Adipose tissue (tissue), 3 donors: ENCODE measurements around the gene PLAAT4. TPM values are rescaled to one million over a fixed set of nuclear protein-coding genes. Genes with fewer than 3 reads are reported as not detected.

Source experiments
- H3K27ac ChIP-seq: one replicate; pipeline ENCODE4 v1.5.1; 2013; ENCODE audit warnings: low read depth, low read length
- WGBS, 3 donors: extraction: QIAGEN DNeasy Blood & Tissue Kit; methylation state at CpG; one replicate each; pipeline ENCODE4 v1.1.7; 2013; 5-methylcytosine and 5-hydroxymethylcytosine counted together
- polyA plus RNA-seq, 3 donors: library from polyadenylated mRNA; stranded (reverse); fragments of 200-250 nt; gene quantifications; one replicate each; pipeline ENCODE4 v1.2.3, GENCODE V29; 2013
- donor health status: healthy with polysubstance abuse.
- donor health status: Bipolar disorder and iron deficiency.
- donor health status: healthy.

PLAAT4 gene
- polyA plus RNA-seq = 10 to 100 TPM in 2 of 3 donors, 1 to 10 TPM in 1; 7.7 to 53.9 (median 20.1) TPM

DNA sequence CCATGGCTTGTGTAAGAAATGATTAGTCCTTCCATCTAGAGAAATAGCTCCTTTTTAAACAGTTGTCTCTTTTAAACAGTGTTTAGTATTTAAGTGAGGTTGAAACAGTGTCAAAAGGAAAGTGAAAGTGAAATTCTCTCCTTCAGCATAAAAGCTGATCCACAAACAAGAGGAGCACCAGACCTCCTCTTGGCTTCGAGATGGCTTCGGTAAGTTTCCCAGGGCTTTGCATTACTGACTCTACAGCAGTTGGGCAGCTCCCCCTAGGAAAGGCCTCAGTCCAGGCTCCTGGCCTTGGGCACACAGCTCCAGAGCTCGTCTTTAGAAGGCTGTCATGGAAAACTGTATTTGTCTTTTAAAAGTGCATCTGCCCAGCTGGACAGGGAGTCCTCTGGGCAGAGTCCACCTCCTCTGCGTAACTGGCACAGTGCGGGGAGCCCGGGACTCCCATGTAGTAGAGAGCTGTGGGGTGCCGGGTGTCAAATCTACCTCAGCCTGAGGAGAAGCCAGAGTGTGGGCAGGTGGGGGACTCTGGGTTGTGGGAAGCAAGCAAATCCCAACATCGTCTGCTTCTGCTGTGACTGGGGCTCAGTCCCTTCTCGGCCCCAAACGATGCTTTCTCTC is at the start of gene PLAAT4:
TSS of gene PLAAT4 (plus strand) at position 140 of the 624 bp plus-strand sequence. CDS start at position 201, 61 bp downstream.
- peak within 1 kb of the TSS; percentile 55 for H3K27ac ChIP-seq
- WGBS, 3 donors = 10 to 36% (median 12%) methylated on average over 10 of the region's 10 CpGs

DNA sequence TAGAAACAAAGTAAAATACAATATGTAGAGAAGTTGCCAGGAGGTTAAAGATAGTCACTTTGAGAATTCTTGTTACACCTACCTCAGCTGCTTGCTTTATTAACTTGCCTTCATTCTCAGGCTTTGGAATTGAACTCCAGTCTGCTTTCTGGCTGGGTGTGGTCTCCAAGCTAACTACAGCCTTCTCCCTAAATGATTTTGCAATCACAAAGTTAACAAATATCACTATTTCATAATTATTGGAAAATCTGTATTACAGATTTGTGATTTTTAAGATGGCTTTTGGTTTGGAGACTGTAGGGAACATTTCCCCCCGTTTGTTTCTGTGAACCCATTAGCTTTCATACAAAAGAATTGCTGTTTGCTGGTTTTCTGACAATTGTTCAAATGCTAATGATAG is 47.8 kb upstream of the PLAAT4 start:
- H3K27ac ChIP-seq = no peak overlapping the region
- WGBS, 3 donors = 47 to 76% (median 63%) methylated on average over 1 of the region's 1 CpG

DNA sequence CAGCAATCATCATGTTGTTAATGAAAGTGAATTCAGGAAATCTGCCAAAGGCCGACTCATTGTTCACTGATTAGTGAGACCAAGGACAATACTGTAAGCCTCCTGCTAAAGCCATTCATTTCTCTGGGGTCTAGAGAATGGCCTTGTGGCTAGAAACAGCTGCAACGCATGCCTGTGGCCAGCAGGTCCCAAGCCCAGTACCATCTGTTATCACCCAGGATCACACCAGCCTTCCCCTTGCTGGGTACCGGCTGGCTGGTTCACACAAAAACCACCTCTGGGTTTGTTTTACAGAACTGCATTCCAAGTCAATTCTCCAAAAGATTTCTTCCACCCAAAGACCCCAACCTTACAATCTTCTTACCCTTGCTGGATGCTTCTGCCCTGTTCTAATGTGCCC is 46.7 kb upstream of the PLAAT4 start:
- H3K27ac ChIP-seq = no peak overlapping the region
- WGBS, 3 donors = 21 to 43% (median 39%) methylated on average over 3 of the region's 3 CpGs

- 6 to 13% (median 11%) methylated on average over 60 of the region's 60 CpGs for WGBS, 3 donors
- no peak within 1 kb of the TSS for H3K27ac ChIP-seq
These were observed 45.9 kb upstream of the PLAAT4 start, which contains the start of gene PLAAT5 for GRCh38 chr11:63490551-63491239. Gene PLAAT5, minus strand, starts transcription at chr11:63491167. Its CDS starts 133 bp downstream, at chr11:63491034.

DNA sequence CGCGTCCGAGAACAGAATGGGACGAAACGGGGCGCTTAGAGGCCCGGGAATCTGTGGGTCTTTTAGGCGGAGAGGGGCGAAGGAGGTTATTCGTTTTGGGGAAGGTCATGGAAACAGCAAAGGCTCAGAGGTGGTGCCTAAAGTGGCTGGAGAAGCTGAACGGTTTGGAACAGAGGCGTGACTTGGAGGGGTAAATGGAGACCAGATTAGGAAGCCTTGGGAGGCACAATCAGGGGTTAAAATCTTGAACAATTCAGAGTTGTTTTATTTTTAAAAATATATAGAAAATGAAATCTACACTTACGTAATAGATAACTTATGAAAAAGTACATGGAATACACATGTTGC is 45.4 kb upstream of the PLAAT4 start:
- WGBS, 3 donors = 0 to 2% (median 1%) methylated on average over 13 of the region's 13 CpGs
- H3K27ac ChIP-seq = no peak overlapping the region

GRCh38 chr11:63491636-63492372 is 44.8 kb upstream of the PLAAT4 start:
- H3K27ac ChIP-seq = no peak overlapping the region

DNA sequence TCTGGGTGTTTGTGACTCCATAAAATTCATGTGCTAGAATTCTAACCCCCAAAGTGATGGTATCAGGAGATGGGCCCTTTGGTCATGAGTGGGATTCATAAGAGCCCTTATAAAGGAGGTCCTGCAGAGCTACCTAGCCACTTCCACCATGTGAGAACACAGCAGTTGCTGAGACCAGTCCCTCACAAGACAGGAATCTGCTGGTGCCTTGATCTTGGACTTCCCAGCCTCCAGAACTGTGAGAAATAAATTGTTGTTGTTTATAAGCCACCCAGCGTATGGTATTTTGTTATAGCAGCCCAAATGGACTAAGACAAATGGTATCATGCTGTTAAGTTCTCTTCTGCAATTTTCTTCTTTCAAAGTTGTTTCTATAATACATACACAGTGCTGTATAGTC is 44.2 kb upstream of the PLAAT4 start:
- no peak overlapping the region for H3K27ac ChIP-seq
- WGBS, 3 donors = 95 to 100% (median 97%) methylated on average over 1 of the region's 1 CpG

More at GRCh38 chr11:63491636-63492372, 44.8 kb upstream of the PLAAT4 start:
- 20 to 39% (median 37%) methylated on average over 11 of the region's 11 CpGs for WGBS, 3 donors

GRCh38 chr11:63493127-63493526 is 43.5 kb upstream of the PLAAT4 start:
- H3K27ac ChIP-seq = no peak overlapping the region
- WGBS, 3 donors = 92 to 100% (median 100%) methylated on average over 1 of the region's 1 CpG

DNA sequence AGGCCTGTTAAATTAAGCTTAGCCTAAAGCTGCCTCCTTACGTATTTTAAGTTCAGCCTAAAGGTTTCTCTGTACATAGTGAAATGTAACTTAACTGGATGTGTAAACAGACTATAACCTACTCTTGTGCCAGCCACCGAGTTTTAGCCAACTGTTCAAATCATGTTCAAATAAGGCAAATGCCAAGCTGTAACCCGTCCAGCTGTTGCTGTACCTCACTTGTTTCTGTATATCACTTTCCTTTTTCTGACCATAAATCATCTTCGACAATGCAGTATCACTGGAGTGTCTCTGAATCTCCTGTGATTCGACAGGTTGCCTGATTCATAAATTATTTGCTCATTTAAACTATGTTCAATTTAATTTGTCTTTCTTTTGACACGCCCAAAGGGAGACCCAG is 41.6 kb upstream of the PLAAT4 start:
- 30 to 90% (median 81%) methylated on average over 6 of the region's 6 CpGs for WGBS, 3 donors
- no peak overlapping the region for H3K27ac ChIP-seq

GRCh38 chr11:63499874-63500273 is 36.7 kb upstream of the PLAAT4 start:
- H3K27ac ChIP-seq = no peak overlapping the region
- 83 to 97% (median 91%) methylated on average over 4 of the region's 4 CpGs for WGBS, 3 donors

GRCh38 chr11:63501236-63501635 is 35.4 kb upstream of the PLAAT4 start:
- WGBS, 3 donors = 35 to 70% (median 63%) methylated on average over 1 of the region's 1 CpG
- H3K27ac ChIP-seq = no peak overlapping the region

DNA sequence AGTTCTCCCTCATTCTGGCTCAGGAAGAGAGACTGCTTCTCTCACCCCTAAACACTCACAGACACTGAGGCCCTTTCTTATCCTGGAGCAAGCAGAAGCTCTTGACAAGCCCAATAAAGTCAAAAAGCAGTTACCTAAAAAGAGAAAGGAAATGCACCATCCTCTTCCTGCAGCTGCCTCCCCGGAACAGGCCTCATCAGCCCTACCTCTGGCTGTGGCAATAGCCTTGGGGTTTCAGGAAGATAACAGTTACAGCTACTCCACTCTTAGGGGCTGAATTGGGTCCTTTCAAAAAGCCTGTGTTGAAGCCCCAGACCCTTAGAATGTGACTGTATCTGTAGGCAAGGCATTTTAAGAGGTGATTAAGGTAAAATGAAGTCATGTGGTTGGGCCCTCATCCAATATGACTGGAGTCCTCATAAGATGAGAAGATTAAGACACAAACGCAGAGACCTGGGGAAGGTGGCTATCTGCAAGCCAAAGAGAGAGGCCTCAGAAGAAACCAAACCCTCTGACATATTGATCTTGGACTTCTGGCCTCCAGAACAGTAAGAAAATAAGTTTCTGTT is 34.3 kb upstream of the PLAAT4 start:
- 22 to 48% (median 46%) methylated on average over 2 of the region's 2 CpGs for WGBS, 3 donors
- no peak overlapping the region for H3K27ac ChIP-seq

- H3K27ac ChIP-seq = no peak overlapping the region
- 48 to 64% (median 61%) methylated on average over 6 of the region's 6 CpGs for WGBS, 3 donors
These were observed 33.1 kb upstream of the PLAAT4 start for GRCh38 chr11:63503492-63503891.

- H3K27ac ChIP-seq = no peak overlapping the region
These were observed 32.6 kb upstream of the PLAAT4 start for GRCh38 chr11:63504054-63504453.

DNA sequence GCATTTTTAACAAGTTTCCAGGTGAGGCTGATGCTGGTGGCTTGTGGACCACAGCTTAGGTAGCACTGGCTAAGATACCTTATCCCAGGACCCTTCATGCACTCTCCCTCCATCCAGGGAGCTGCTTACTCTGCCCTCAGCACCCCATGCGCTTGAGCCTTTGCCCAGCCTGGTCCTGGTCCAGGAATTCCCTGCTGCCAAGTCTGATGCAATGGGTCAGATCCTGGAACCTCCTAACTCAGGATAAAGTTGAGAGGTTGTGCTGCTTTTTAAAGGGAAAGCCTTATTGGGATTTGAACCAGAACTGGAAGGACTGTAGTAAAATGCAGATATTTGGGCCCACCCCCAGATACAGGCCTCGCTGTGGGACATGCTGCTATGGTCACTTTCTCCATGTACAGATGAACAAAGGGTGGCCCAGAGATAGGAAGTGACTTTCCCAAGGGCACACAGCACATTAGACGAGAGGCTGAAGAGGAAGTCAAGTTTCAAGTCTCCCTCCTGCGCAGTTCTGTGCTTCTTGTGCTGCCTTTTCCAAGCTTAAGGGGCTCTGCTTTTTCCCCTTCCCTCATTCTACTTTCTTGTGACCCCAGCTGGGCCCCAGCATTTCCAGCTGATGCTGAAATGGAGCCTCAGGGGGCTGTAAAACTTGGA is 31.5 kb upstream of the PLAAT4 start:
- 42 to 45% (median 42%) methylated on average over 4 of the region's 4 CpGs for WGBS, 3 donors
- H3K27ac ChIP-seq = no peak overlapping the region

More at GRCh38 chr11:63504054-63504453, 32.6 kb upstream of the PLAAT4 start:
- WGBS, 3 donors = 90 to 94% (median 92%) methylated on average over 1 of the region's 1 CpG

DNA sequence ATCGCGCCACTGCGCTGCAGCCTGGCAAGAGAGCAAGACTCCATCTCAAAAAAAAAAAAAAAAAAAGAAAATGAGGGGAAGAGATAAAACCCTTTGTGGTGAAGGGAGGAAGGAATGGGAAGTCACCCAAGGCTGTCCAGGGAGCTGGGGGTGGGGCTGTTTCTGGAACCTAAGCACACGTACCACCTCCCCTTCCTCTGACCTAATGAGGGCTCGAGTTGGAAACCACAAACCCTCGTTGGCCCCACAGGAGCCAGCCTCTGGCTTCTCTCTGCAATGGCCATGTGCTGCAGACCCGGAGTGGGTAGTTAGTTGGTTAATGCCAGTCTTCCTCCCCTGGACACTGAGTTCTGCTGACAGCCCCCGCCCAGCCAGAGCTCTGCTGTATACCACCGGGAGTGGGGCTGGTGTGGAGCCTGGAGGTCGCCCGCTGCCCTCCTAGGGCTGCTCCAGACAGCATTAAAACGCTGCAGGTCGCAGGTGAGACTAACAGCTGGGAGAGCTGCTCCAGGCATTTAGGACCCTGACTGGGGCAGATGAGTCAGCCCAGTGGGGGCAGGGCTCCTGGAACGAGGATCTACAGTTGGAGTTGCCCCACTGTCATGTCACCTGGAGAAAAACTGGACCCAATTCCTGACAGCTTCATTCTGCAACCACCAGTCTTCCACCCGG is 30.6 kb upstream of the PLAAT4 start, which contains the start of gene LGALS12:
TSS of gene LGALS12 (plus strand) at position 228 of the 672 bp plus-strand sequence. CDS start at position 603, 375 bp downstream.
- H3K27ac ChIP-seq = no peak within 1 kb of the TSS
- WGBS, 3 donors = 25 to 70% (median 39%) methylated on average over 15 of the region's 15 CpGs

DNA sequence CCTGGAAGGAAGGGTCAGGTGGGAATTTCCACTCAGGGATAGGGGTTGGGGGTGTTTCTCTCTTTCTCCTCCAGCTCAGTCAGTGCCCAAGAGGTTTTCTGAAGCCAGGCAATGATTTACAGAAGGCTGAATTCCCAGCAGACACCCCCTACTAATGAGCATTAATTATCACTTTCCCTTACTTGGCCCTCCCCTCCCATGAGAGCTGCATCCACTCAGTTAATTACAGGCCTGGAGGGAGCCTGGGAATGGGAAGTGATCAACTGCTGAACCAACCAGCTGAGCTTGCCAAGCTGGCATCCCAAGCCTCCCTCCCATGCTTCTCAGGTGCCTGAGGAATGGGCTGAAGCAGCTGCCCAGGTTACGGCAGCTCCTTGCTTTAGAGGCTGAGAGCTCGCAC is 29.7 kb upstream of the PLAAT4 start:
- no peak overlapping the region for H3K27ac ChIP-seq

DNA sequence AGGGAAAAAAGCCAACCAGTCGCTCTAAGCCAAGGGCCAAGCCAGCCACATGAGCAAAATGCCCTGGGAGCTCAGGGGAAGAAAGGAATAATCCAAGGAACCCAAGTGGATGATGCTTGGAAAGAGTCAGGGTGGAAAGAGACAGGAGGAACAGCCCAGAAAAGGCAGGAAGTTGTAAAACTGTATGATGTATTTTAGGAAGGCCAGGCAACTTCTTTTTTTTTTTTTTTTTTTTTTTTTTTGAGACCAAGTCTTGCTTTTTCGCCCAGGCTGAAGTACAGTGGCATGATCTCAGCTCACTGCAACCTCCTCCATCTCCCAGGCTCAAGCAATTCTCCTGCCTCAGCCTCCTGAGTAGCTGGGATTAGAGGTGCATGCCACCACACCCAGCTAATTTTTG is 29.1 kb upstream of the PLAAT4 start:
- no peak overlapping the region for H3K27ac ChIP-seq
- WGBS, 3 donors = 55 to 79% (median 68%) methylated on average over 2 of the region's 2 CpGs

More for the DNA sequence above, 29.7 kb upstream of the PLAAT4 start:
- WGBS, 3 donors = 82 to 84% (median 83%) methylated on average over 2 of the region's 2 CpGs
